Embryonic facial prominence (tissue), 1 donor: ENCODE measurements around the gene FABP3.

Source experiments
- DNase-seq: peaks from one replicate; pipeline ENCODE4 v3.0.0-alpha.2; 2016; ENCODE audit errors: extremely low spot score

Gene FABP3

GRCh38 chr1:31372051-31372450 lies 825 bp downstream of the FABP3 start:
- no peak for DNase-seq

GRCh38 chr1:31371121-31371959 lies 1.5 kb downstream of the FABP3 start:
- DNase-seq, result no peak

- DNase-seq, result no peak
Measured at GRCh38 chr1:31370565-31370964, 2.3 kb downstream of the FABP3 start.

GRCh38 chr1:31370021-31370420 lies 2.9 kb downstream of the FABP3 start:
- DNase-seq, result no peak

- DNase-seq, result no peak
Measured at GRCh38 chr1:31368611-31369107, 4.2 kb downstream of the FABP3 start.

DNA sequence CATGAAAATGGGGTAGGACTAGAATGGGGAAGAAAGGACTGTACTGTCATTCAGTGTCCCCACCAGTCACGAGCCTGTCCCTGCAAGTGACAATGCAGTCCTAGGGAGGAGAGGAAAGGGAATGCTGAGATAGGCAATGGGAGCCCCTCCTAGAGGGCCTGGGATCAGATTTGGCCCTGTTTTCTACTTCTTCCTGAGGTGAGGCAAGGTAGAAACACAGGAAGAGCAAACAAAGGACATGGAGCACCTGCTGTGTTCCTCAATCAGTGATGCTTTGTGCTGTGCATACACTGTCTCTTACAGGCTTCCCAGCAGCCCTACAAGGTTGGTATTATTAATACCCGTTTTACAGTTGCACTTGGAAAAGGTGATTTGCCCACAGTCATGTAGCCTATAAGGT lies 6.1 kb downstream of the FABP3 start:
- DNase-seq, result no peak

DNA sequence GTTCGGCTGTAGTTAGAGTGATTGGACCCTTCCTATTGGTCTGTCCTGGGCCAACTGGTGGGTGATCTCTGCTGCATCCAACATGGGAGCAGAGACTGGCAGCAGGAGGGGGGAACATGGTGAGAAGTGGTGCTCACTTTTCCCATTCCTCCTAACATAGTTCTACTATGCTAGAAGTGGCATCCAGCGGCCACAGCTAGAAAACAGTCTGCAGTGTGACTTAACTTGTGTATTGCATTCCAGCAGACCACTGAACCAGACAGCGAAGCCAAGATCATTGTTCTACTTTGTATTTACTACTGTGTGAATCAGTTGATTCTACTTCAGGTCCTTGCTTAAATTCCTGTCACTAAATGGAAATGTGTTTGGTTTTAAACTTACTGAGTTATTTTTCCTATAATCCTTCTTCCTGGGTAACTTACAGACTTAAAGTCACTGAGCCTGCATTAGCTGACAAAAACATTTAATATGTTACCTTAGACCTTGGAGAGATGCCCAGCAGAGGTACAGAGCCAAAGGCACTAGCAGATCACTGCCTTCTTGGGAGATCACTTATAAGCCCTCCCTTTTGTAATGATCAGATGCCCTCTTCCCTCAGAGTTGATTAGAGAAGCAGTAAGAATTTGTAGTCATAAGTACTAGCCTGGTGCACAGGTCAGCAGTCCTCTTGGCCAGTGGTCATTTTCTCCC lies 8.2 kb downstream of the FABP3 start:
- no peak for DNase-seq

- DNase-seq, result no peak
Measured at GRCh38 chr1:31362032-31362431, 10.8 kb downstream of the FABP3 start.

DNA sequence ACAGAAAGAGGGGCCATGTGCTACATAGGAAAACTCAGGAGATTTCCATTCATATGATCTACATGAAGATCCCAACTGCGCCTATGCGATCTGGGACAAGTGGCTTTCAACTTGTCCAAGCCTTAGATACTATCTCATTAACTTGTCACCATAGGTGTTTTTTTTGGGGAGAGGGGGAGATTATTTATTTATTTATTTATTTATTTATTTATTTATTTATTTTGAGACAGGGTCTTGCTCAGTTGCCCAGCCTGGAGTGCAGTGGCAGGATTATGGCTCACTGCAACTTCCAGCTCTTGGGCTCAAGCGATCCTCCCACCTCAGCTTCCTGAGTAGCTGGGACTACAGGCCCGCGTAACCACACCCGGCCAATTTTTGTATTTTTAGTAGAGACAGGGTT lies 11.3 kb downstream of the FABP3 start:
- no peak for DNase-seq

- no peak for DNase-seq
Measured at GRCh38 chr1:31356427-31356826, 16.4 kb downstream of the FABP3 start.

DNA sequence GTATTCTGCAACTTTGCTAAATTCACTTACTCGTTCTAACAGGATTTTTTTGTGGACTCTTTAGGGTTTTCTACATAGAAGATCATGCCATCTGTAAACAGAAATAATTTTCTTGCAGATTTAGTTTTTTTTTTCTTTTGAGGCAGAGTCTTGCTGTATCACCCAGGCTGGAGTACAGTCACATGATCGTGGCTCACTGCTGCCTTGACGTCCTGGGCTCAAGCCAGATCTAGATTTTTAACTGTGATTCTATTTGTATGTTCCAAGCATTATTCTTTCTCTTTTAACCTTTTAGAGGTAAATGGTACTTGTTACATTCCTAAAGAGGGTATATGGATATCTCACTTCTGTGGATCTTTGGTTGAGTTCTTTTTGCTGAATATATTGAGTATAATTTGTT lies 18.6 kb downstream of the FABP3 start:
- DNase-seq, result no peak

GRCh38 chr1:31348449-31348848 lies 24.4 kb downstream of the FABP3 start:
- DNase-seq, result no peak

DNA sequence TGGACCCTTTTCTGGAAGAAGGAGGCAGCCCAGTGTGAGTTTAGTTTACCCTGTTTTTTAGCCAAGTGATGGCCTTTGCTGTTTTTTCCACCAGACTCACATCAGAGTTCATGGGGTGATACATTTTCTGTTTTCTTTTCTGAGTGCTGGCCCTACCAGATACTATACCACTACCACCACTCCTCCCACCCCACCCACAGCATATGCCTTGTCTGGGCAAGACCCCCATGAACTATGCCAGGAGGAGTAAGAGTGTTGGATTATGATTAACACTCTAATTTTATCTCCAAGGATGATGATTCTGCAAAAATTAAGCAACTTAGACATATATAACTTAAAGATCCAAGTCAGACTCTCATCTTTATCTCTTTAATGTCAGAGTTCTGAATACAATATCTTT lies 26.1 kb downstream of the FABP3 start:
- no peak for DNase-seq

GRCh38 chr1:31345635-31346034 lies 27.2 kb downstream of the FABP3 start:
- DNase-seq, result no peak

DNA sequence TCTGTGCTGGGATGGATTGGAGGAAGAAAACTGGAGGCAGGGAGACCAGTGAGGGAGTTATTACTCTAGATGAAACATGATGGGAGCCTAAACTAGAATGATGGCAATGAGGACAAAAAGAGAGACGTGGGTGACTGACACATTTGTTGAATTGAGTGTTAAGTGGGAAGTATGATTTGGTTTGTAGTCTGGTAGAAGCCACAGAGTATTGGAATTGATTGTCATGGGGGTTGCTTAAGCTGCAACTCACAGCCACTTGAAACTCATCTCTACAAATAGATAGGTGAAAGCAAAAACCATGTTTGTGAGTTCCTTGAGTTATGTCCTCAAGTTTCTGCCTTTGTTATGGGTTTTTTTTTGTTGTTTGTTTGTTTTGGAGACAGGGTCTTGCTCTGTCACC lies 28.4 kb downstream of the FABP3 start:
- DNase-seq, result no peak

DNA sequence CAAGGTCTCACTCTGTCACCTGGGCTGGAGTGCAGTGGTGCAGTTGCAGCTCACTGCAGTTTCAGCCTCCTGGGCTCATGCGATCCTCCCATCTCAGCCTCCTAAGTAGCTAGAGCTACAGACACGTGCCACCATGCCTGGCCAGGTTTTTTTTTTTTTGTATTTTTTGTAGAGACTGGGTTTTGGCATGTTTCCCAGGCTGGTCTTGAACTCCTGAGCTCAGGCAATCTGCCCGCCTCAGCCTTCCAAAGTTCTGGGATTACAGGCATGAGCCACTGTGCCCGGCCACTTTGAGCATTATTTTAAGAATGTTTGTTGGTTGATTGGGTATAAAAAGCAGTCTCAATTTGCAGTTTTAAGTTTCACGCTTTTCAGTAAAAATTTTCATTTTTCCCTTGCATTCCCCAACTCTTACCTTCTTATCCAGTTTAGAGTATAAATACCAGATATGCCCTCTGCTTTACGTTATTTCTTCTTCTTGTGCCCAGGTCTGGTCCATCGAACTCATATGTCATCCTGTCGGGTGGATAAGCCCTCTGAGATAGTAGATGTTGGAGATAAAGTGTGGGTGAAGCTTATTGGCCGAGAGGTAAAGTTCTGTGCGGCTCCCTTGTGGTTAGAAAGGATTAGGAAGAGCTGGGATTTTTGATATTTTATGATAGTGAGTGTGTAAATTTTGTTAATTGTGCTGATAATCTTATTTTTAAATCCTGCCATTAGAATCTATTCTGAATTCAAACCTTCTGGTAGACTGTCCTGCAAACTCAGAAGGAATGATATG lies 36.0 kb downstream of the FABP3 start:
- no peak for DNase-seq

DNA sequence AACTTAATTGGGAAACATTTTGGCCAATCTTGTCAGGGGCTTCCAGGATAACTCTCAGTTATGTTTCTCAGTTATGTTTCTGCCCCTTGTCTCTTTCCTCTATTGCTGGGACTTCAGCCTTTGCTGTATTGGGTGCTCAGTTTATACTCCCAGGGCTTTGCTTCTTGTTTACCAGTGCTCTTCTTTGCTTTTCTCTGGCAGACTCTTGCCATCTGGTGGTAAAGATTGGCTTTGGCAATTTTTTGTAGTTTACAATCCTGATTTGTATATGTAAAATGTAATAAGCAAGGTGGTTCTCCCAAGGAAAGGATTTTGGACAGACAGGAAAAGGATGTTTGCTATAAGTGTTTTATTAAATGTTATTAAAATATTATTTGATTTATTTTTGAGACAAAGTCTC lies 37.9 kb downstream of the FABP3 start:
- no peak for DNase-seq

- DNase-seq, result no peak
Measured at GRCh38 chr1:31327381-31327780, 45.5 kb downstream of the FABP3 start.

- DNase-seq, result no peak
Measured at GRCh38 chr1:31326461-31326860, 46.4 kb downstream of the FABP3 start.

DNA sequence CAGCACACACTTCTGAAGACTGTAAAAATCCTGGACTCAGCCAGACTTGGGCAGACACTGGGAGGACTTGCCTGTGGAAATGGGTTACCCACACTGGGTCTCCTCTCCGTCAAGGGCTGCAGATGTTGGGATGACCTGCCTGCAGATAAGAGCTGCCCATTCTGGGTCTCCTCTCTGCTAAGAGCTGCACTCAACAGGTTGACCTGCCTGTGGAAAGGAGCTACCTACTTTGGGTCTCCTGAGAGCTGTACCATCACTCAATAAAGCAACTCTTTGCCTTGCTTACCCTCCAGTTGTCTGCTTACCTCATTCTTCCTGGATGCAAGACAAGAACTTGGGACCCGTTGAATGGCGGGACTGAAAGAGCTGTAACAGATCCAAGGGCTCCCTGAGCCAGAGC lies 47.9 kb downstream of the FABP3 start:
- DNase-seq, result no peak

- no peak for DNase-seq
Measured at GRCh38 chr1:31324093-31324492, 48.8 kb downstream of the FABP3 start.

- no peak for DNase-seq
Measured at GRCh38 chr1:31318146-31318545, 54.7 kb downstream of the FABP3 start.
